PC-9 (cell line): ENCODE results near the gene SULT1E1. TPM values are rescaled to one million over a fixed set of nuclear protein-coding genes. Genes with fewer than 3 reads are reported as not detected.
A peak's percentile ranks its signal among the peaks of the same experiment; 100 is the strongest.

ENCODE experiments used
- BruUV-seq: library from RNA; stranded (reverse); fragments of 400-500 nt; replicated peaks from 2 replicates; lab custom pipeline; 2021; lab: Mats Ljungman, UMichigan
- CTCF ChIA-PET: fragments of 300-600 bp; sonication (Branson Sonifier 250); formaldehyde crosslinking; loops from one replicate; lab custom pipeline; 2022; ENCODE audit warnings: antibody characterized with exemption; lab: Charles Lee
- POLR2A ChIA-PET: fragments of 300-600 bp; sonication (Branson Sonifier 250); formaldehyde crosslinking; loops from one replicate; lab custom pipeline; 2022; ENCODE audit warnings: antibody characterized with exemption; ENCODE audit not compliant: unreplicated experiment; lab: Charles Lee
- DNase-seq, 2 experiments: peaks; one replicate each; pipeline versions ENCODE4 v3.0.0 to v3.0.0-alpha.2; 2015 to 2022; ENCODE audit warnings: mixed read lengths in 1 of 2
- H2AFZ ChIP-seq: fragments of 200-600 bp; sonication (generic); 2 replicates; pipeline ENCODE4 v1.8.1; 2017; ENCODE audit warnings: antibody characterized with exemption
- H3F3A ChIP-seq: fragments of 200-600 bp; sonication (generic); 2 replicates; pipeline ENCODE4 v1.8.1; 2017; ENCODE audit warnings: antibody characterized with exemption, mild to moderate bottlenecking, low read depth; ENCODE audit not compliant: insufficient read depth
- H3K27ac ChIP-seq: fragments of 200-600 bp; sonication (generic); 2 replicates; pipeline ENCODE4 v1.6.1; 2016; ENCODE audit warnings: mixed run types
- H3K27me3 ChIP-seq: fragments of 200-600 bp; sonication (generic); 2 replicates; pipeline ENCODE4 v1.6.1; 2016; ENCODE audit warnings: low read depth, mixed run types; ENCODE audit not compliant: insufficient read depth
- H3K36me3 ChIP-seq: fragments of 200-600 bp; sonication (generic); 2 replicates; pipeline ENCODE4 v1.6.1; 2016; ENCODE audit warnings: low read depth, mixed run types
- H3K4me1 ChIP-seq: fragments of 200-600 bp; sonication (generic); replicated peaks from 2 replicates; pipeline ENCODE4 v1.6.1; 2016; ENCODE audit warnings: mixed run types; ENCODE audit not compliant: insufficient read depth
- H3K4me2 ChIP-seq: fragments of 200-600 bp; sonication (generic); 2 replicates; pipeline ENCODE4 v1.6.1; 2017; ENCODE audit warnings: mixed run types
- H3K4me3 ChIP-seq: fragments of 200-600 bp; sonication (generic); 2 replicates; pipeline ENCODE4 v1.6.1; 2016; ENCODE audit warnings: mixed run types
- H3K79me2 ChIP-seq: fragments of 200-600 bp; sonication (generic); 2 replicates; pipeline ENCODE4 v1.6.1; 2017; ENCODE audit warnings: low read depth, mixed run types
- H3K9me2 ChIP-seq: fragments of 200-600 bp; sonication (generic); 2 replicates; pipeline ENCODE4 v1.8.1; 2017; ENCODE audit warnings: mild to moderate bottlenecking; ENCODE audit not compliant: insufficient read depth
- H3K9me3 ChIP-seq: fragments of 200-600 bp; sonication (generic); 2 replicates; pipeline ENCODE4 v1.8.1; 2016; ENCODE audit warnings: low read depth; ENCODE audit not compliant: insufficient read depth
- H4K20me1 ChIP-seq: fragments of 200-600 bp; sonication (generic); 2 replicates; pipeline ENCODE4 v1.8.1; 2017; ENCODE audit not compliant: insufficient read depth
- EZH2 ChIP-seq: fragments of 200-600 bp; sonication (generic); IDR thresholded peaks from 2 replicates; pipeline ENCODE4 v1.8.0; 2017; ENCODE audit warnings: antibody characterized with exemption, low read depth
- intact Hi-C: fragments of 100-400 bp; cut with micrococcal nuclease; formaldehyde crosslinking; loops from one replicate; pipeline ENCODE4 v1.10.0; 2022; ENCODE audit not compliant: unreplicated experiment
- total RNA-seq: library from RNA; stranded (reverse); gene quantifications from 2 replicates; pipeline ENCODE4 v1.2.3, GENCODE V29; 2021
- TF ChIP-seq, protein P1 (sequence below): fragments of 200-600 bp; sonication (generic); conservative IDR thresholded peaks from 2 replicates; pipeline ENCODE4 v1.6.1; 2017; ENCODE audit warnings: mixed run types, antibody characterized with exemption, mild to moderate bottlenecking, moderate library complexity

SULT1E1 gene
- total RNA-seq, 1 experiment from 2014 or later, result not detected

DNA sequence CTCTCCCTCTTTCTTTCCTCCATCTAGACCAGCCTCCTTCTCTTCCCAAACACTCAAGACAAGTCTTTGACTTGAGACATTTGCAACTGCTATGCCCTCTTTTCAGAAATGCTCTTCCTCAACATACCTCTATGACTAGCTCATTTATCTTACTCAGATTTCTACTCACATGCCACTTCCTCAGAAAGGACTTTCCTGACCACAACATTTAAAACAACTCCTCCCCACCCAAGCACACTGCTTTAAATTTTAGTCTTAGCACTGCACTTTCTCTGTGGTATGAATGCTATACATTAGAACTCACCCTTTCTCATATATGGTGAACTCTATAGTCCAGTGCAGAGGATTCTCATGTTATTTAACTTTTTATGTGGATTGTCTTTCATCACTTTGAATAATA is 28.4 kb upstream of the SULT1E1 start:
- Histone ChIP-seq H3K27ac (no peak overlapping the region), H4K20me1 (no peaks in the 10 kb centered on the region), H3K4me2 (no peak overlapping the region), H3K9me2 (no peaks in the 10 kb centered on the region), H3F3A (no peaks in the 10 kb centered on the region), H3K4me3 (no peak overlapping the region), H3K36me3 (no peaks in the 10 kb centered on the region), H3K27me3 (no peaks in the 10 kb centered on the region), H3K79me2 (no peaks in the 10 kb centered on the region), H3K4me1 (no peaks in the 10 kb centered on the region), H3K9me3 (no peaks in the 10 kb centered on the region), H2AFZ (no peak overlapping the region)
- DNase-seq, result no peak
- ChIA-PET CTCF (no interaction called here), POLR2A (no interaction called here)
- intact Hi-C loops, result no loop called here
- TF ChIP-seq, protein P1, sequence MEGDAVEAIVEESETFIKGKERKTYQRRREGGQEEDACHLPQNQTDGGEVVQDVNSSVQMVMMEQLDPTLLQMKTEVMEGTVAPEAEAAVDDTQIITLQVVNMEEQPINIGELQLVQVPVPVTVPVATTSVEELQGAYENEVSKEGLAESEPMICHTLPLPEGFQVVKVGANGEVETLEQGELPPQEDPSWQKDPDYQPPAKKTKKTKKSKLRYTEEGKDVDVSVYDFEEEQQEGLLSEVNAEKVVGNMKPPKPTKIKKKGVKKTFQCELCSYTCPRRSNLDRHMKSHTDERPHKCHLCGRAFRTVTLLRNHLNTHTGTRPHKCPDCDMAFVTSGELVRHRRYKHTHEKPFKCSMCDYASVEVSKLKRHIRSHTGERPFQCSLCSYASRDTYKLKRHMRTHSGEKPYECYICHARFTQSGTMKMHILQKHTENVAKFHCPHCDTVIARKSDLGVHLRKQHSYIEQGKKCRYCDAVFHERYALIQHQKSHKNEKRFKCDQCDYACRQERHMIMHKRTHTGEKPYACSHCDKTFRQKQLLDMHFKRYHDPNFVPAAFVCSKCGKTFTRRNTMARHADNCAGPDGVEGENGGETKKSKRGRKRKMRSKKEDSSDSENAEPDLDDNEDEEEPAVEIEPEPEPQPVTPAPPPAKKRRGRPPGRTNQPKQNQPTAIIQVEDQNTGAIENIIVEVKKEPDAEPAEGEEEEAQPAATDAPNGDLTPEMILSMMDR, result no peak
- TF ChIP-seq EZH2, result no peak
- no TSS peak for BruUV-seq

DNA sequence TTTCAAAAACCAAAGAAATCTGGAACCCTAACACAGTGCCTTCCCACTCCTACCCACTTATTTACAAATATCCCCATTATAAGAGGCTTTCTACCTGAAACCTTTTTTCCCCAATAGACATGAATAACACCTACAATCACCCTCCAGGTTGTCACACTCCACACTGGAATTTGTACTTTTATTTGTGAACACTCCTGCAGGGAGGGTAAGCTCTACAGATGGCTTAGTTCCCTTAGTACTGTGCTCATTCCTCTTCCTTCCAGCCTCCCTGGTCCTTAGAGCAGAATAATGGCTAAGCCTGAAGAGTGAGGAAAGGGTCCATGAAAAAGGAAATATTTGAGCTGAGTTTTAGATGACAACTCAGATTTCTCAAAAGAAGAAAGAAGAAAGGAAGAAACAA is 22.2 kb upstream of the SULT1E1 start:
- DNase-seq, result no peak
- no peak overlapping the region for H2AFZ ChIP-seq
- H3K9me3 ChIP-seq, result no peaks in the 10 kb centered on the region
- H3K4me2 ChIP-seq, result no peak overlapping the region
- ChIA-PET POLR2A (interaction anchor here (0.5 kb wide), 1 partner anchor 110 kb away, joined by 3 read pairs; no protein-coding TSS in a partner anchor), CTCF (no interaction called here)
- H3K9me2 ChIP-seq, result no peaks in the 10 kb centered on the region
- no peaks in the 10 kb centered on the region for H4K20me1 ChIP-seq
- H3K27me3 ChIP-seq, result no peaks in the 10 kb centered on the region
- no peaks in the 10 kb centered on the region for H3F3A ChIP-seq
- intact Hi-C loops, result loop anchor here (5.0 kb wide), 2 partner anchors 625 to 675 kb away; no protein-coding TSS in a partner anchor
- no peaks in the 10 kb centered on the region for H3K79me2 ChIP-seq
- BruUV-seq, result no TSS peak
- TF ChIP-seq, protein P1, result no peak
- TF ChIP-seq EZH2, result no peak
- no peak overlapping the region for H3K27ac ChIP-seq
- H3K4me1 ChIP-seq, result no peaks in the 10 kb centered on the region
- H3K4me3 ChIP-seq, result no peak overlapping the region
- no peaks in the 10 kb centered on the region for H3K36me3 ChIP-seq

DNA sequence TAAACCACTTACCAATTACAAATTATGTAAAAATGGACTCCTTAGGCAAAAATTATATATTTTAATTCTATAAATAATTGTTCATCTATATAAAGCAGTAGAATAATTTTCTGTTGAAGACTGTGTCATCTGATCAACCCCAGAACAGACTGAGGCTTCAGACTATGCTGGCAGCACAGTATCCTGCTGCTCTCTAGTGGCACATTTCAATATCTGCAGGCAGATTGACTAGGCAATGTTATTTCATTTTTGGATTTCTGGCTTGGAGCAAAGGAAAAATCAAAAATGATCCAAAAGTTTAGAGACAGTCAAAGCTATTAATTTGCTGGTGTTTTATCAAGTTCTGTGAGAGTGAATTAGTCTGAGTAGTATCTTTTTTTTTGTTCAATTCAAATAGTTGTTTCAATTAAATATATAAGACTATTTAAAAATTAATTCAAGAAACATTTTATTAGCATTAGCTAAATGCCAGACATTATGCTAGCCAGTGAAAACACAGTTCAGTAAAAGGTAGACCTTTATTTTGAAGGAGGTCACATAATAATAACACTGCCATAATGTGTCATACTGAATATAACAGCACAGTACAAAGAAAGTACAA is 21.3 kb upstream of the SULT1E1 start:
- POLR2A ChIA-PET, result no interaction called here
- CTCF ChIA-PET, result interaction anchor here (1.0 kb wide), 1 partner anchor 58 kb away, joined by 4 read pairs; no protein-coding TSS in a partner anchor
- DNase-seq, result no peak
- TF ChIP-seq, protein P1, result peak; percentile 74
- no peak for TF ChIP-seq EZH2
- no peaks in the 10 kb centered on the region for H4K20me1 ChIP-seq
- no peak overlapping the region for H2AFZ ChIP-seq
- no peaks in the 10 kb centered on the region for H3K36me3 ChIP-seq
- intact Hi-C loops, result loop anchor here (1.0 to 5.0 kb wide), 6 partner anchors 58 to 676 kb away; no protein-coding TSS in a partner anchor
- no peak overlapping the region for H3K27ac ChIP-seq
- no peaks in the 10 kb centered on the region for H3F3A ChIP-seq
- no peak overlapping the region for H3K4me3 ChIP-seq
- H3K79me2 ChIP-seq, result no peaks in the 10 kb centered on the region
- H3K4me2 ChIP-seq, result no peak overlapping the region
- no peaks in the 10 kb centered on the region for H3K4me1 ChIP-seq
- H3K27me3 ChIP-seq, result no peaks in the 10 kb centered on the region
- H3K9me3 ChIP-seq, result no peaks in the 10 kb centered on the region
- no TSS peak for BruUV-seq
- no peaks in the 10 kb centered on the region for H3K9me2 ChIP-seq
